ENCODE data around the gene GRB2.
"Not testable (repeated sequence)": the region's sequence is repeated elsewhere in the genome, so short reads cannot be mapped to it uniquely, and the experiment has no call there.

The GRB2 gene

GRCh38 chr17:75315541-75316243, 89.8 kb downstream of the GRB2 start:
- no peak for DNase-seq

- no peak for DNase-seq
Observed at GRCh38 chr17:75313941-75314551, 91.4 kb downstream of the GRB2 start.

GRCh38 chr17:75308732-75309629, 96.5 kb downstream of the GRB2 start:
- DNase-seq, result no peak

GRCh38 chr17:75307957-75308731, 97.3 kb downstream of the GRB2 start:
- no peak for DNase-seq

- DNase-seq, result no peak
Observed at GRCh38 chr17:75301502-75302206, 103.8 kb downstream of the GRB2 start.

- no peak for DNase-seq
Observed at GRCh38 chr17:75301049-75301448, 104.4 kb downstream of the GRB2 start.

GRCh38 chr17:75300280-75300679, 105.2 kb downstream of the GRB2 start:
- no peak for DNase-seq

- peak; percentile 37 for DNase-seq
Observed at GRCh38 chr17:75295201-75296158, 110.0 kb downstream of the GRB2 start.

GRCh38 chr17:75292810-75293448, 112.5 kb downstream of the GRB2 start:
- DNase-seq, result not testable (repeated sequence)

- DNase-seq, result peak; percentile 70
Observed at GRCh38 chr17:75289832-75290337, 115.6 kb downstream of the GRB2 start.

GRCh38 chr17:75289115-75289831, 116.2 kb downstream of the GRB2 start, which contains the start of gene SLC25A19:
SLC25A19 (minus strand) TSS chr17:75289433; CDS start chr17:75286764, 2,669 bp downstream.
- DNase-seq, result peak; percentile 98

- DNase-seq, result no peak
Observed at GRCh38 chr17:75288770-75289114, 116.7 kb downstream of the GRB2 start.

- no peak for DNase-seq
Observed at GRCh38 chr17:75288359-75288758, 117.1 kb downstream of the GRB2 start.

GRCh38 chr17:75287221-75287620, 118.3 kb downstream of the GRB2 start:
- DNase-seq, result no peak

- no peak for DNase-seq
Observed at GRCh38 chr17:75285123-75285522, 120.4 kb downstream of the GRB2 start.

GRCh38 chr17:75280189-75280588, 125.3 kb downstream of the GRB2 start:
- DNase-seq, result not testable (repeated sequence)

GRCh38 chr17:75277664-75278071, 127.8 kb downstream of the GRB2 start:
- DNase-seq, result no peak

GRCh38 chr17:75273977-75274708, 131.3 kb downstream of the GRB2 start:
- no peak for DNase-seq

GRCh38 chr17:75272848-75273184, 132.7 kb downstream of the GRB2 start:
- DNase-seq, result no peak
